Measurements from ENCODE around the gene PAPOLA.
"Not testable (repeated sequence)": the region's sequence is repeated elsewhere in the genome, so short reads cannot be mapped to it uniquely, and the experiment has no call there.

Gene PAPOLA

GRCh38 chr14:96501740-96502620, at the start of gene PAPOLA:
Gene PAPOLA (plus strand): TSS chr14:96502382. CDS start chr14:96502593, 211 bp downstream.
- peak; percentile 95 for ATAC-seq

DNA sequence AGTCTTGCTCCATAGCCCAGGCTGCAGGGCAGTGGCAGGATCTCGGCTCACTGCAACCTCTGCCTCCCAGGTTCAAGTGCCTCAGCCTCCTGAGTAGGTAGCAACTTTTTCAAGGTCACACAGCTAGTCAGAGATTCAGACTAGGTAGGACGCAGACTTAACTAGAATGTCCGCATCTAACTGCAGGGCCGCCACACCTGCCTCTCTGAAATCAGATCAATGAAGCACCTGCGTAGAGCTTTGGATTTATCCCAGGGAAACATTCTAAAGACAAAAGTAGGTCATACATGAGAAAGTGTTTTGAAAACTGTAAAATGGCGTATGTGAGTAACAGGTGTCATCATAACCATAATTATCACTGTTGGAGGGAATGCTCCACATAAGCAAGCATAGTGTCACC, 49.5 kb upstream of the PAPOLA start:
- ATAC-seq, result no peak

DNA sequence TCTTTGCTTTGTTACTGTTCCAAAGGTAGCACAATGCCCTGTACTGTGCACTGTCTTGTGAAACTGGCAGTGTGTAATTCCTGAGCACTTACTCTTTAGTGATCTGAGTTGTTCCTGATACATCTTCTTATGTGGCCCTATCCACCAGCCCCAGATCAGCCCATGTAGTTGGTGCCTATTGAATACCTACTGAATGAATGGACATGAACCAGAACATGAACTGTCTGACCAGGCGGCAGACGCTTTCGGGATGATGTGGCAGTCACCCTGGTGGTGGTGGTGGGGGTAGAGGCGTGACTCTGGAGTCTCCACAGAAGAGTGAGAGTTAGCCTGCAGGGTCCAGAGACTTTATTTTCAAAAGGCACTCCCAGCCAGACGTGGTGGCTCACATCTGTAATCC, 46.6 kb upstream of the PAPOLA start:
- ATAC-seq, result no peak

DNA sequence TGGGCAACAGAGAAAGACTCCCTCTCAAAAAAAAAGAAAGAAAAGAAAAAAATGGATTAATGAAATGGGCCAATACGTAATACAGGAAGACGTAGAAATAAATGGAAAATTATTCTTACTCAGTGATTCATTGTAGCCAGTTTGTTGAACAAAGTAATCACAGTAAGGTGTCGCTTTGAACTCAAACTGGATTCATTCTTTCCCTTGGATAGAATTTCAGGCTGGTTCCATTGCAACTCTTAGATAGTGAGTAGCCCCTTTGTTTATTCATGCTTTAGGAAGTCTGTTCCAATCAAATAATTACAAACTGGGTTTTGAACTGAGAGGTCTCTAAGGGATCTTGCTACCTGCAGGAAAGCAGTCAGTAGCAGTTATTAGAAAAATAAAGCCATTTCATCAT, 42.3 kb upstream of the PAPOLA start:
- no peak for ATAC-seq

DNA sequence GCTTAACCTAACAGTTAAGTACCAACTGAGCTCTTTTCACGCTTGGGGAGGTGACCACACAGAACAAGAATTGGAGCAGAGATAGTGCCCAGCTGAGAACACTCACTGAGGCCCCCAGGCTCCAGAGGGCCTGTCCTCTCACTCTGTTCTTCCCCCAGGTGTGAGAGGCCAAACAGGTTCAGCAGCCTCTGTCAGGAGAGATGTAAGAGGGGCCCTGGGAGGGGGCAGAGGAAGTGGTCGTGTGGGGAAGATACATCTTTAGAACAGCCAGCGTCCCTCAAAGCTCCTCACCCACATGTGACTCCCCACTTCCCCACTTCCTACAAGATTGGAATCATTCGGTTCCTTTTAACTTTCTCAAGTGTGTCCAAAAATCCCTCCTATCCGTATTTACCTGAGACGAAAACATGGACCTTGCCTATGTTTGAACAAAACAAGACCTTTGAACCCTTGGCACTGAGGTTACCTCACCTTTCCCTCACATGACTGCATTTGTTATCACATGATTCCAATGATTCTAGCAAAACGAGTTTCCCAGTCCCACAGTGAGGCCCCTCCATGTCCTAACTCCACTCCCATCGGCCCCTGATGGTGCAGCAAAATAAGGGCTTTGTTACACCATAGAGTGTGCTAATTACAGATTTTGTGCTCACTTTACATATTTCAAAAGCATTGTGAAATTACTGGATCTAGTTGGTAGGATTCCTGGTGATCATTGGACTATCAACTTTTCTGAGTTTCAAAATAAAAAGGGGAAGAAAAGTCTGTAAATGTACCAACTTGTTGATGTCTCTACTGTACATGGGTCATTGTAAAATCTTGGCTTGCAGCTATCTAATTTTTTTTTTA, 40.0 kb upstream of the PAPOLA start:
- ATAC-seq, result no peak

GRCh38 chr14:96464136-96464535, 38.0 kb upstream of the PAPOLA start:
- ATAC-seq, result no peak

GRCh38 chr14:96466918-96467317, 35.3 kb upstream of the PAPOLA start:
- no peak for ATAC-seq

- ATAC-seq, result no peak
Observed at GRCh38 chr14:96470331-96470730, 31.9 kb upstream of the PAPOLA start.

DNA sequence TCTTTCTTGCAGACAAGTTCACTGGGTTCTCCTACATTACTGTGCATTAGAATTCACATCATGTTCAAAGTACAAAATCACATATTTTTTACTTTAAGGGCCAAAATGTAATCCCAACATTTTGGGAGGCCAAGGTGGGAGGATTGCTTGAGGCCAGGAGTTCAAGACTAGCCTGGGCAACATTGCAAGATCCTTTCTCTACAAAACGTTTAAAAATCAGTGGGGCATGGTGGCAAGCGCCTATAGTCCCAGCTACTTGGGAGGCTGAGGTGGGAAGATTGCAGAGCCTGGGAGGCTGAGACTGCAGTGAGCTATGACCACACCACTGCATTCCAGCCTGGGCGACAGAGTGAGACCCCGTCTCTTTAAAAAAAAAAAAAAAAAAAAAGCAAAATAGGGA, 31.2 kb upstream of the PAPOLA start:
- not testable (repeated sequence) for ATAC-seq

- ATAC-seq, result no peak
Observed at GRCh38 chr14:96478119-96478518, 24.1 kb upstream of the PAPOLA start.

- ATAC-seq, result no peak
Observed at GRCh38 chr14:96479435-96480146, 22.6 kb upstream of the PAPOLA start.

DNA sequence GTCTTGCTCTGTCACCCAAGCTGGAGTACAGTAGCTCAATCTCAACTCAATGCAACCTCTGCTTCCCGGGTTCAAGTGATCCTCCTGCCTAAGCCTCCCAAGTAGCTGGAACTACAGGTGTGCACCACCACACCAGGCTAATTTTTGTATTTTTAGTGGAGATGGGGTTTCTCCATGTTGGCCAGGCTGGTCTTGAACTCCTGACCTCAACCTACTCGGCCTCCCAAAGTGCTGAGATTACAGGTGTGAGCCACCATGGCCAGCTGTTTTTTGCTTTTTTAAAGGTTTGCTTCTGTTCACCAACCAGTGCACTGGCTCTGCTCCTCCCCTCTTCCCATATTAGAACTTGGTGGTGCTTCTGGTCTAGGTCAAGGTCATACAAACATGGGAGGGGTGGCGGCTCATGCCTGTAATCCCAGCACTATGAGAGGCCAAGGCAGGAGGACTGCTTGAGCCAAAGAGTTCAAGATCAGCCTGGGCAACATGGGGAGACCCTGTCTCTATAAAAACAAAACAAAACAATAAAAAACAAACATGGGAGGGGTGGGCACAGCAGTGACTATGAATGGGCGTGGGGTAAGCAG, 20.4 kb upstream of the PAPOLA start:
- ATAC-seq, result no peak

- ATAC-seq, result no peak
Observed at GRCh38 chr14:96482986-96483385, 19.2 kb upstream of the PAPOLA start.

DNA sequence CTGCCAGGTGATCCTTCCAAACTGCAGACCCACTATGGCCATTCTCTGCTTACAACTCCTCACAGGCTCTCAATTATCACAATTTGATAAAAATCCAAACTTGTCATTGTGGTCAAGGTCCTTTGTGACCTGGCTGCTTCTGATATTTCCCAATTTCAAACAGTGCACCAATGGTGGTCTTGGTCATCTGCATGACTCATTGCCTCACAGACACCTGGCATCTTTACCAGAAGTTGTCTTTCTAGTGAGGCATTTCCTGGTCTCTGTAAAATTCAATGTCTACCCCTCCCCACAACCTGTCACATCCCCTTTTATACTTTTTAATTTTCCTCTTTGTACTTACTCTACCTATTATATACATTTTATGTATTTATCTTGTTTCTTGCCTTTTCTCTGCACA, 17.8 kb upstream of the PAPOLA start:
- ATAC-seq, result no peak

- ATAC-seq, result no peak
Observed at GRCh38 chr14:96486705-96487104, 15.5 kb upstream of the PAPOLA start.

- no peak for ATAC-seq
Observed at GRCh38 chr14:96489327-96489726, 12.9 kb upstream of the PAPOLA start.

- no peak for ATAC-seq
Observed at GRCh38 chr14:96493178-96493577, 9.0 kb upstream of the PAPOLA start.

GRCh38 chr14:96494331-96494730, 7.9 kb upstream of the PAPOLA start:
- ATAC-seq, result no peak

DNA sequence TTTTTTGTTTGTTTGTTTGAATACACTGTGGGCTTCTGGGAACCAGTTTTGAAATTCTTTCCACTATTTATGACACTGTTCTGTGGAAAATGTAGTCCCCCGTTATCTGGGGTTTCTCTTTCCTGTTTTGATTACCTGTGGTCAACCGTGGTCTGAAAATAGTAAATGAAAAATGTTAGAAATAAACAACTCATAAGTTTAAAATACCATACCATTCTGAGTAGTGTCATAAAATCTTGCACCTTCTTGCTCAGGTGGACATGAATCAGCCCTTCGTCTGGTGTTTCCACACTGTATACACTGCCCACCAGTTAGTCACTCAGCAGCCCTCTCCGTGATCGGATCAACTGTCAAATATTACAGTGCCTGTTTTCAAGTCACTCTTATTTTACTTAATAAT, 5.1 kb upstream of the PAPOLA start:
- no peak for ATAC-seq

DNA sequence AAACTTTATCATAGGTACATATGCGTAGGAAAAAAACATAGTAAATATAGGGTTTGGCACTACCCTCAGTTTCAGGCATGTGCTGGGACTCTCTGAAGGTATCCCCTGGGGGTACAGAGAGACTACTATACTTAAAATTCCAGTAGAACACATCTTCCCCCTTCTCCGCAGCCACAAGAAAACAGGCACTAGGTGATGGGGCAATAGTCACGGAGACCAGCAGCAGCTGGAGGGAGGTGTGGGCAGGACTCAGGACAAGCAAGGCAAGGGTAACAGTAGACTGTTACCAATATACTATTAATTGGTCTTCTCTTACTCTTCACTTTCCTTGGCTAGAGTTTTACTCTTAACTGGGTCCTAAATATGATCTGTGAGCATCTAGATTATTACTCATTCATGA, 4.6 kb upstream of the PAPOLA start:
- no peak for ATAC-seq

GRCh38 chr14:96501217-96501739, 904 bp upstream of the PAPOLA start:
- no peak for ATAC-seq

DNA sequence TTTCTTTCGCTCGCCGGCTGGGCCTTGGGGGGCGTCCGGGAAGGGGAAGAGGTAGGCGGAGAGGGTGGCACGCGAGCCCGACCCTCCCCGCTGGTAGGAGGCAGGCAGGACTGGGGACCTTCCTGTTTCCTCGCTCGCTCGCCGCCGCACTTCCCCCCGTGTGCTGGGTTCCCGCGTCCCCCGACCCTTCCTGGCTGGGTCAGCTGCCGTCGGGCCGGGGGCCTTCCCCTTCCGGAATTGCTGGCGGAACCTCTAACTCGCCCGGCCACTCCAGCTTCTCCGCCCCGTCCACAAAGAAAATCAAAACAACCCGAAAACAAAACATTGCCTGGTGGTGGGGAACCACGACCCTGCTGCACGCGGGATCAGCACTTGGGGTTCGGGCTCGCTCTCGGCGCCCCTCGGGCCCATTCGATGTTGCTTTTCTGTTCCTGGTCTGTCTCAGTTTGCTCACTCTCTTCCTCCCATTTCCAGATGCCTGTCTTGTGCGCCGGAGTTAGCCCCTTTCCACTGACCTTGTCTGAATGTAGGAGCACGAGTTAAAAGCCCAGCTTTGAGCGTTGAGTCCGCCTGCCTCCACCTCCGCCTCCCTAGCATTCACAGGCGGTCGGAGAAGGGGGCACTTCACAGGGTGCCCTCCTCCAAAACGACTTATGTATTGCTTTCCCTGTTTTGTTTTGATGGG, 581 bp downstream of the PAPOLA start:
- ATAC-seq, result peak; percentile 30

All from activated CD4-positive, CD25-positive, alpha-beta regulatory T cell treated with anti-CD3 and anti-CD28 coated beads, Interleukin-2, amount 50 U/mL, for 24 hours (primary cell).